ENCODE measurements around the gene DPP7. TPM values are rescaled to one million over a fixed set of nuclear protein-coding genes. Genes with fewer than 3 reads are reported as not detected.

DPP7 gene
- total RNA-seq, 1 experiment from 2014 or later: 291 TPM

DNA sequence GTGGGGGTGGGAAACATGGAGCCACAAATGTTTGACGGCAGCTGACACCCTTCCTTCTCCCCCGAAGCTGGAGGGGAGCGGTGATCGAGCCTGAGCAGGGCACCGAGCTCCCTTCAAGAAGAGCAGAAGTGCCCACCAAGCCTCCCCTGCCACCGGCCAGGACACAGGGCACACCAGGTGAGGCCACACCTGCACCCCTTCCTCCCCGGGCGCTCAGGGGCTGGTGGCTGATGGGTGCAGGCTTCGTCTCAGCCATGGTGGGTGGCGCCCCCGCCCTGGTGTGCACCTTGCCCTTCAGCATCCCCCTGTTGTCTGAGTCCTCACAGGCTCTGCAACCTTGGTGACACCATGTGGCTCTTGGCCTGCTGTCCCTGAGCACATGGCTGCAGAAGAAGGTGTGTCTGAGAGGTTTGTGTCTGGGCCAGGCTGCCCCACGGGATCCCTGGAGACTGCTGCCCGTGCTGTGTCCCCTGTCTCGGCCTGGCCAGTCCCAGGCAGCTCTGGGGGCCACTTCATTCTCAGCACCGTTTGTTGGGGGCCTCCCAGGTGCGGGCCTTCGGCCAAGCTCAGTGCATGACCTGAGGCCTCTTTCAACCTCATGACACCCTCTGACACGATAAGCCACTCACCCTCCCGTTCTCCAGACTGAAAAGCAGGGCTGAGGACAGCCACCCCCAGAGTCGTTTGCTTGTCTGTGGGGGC, 16.6 kb downstream of the DPP7 start:
- no peaks in the 10 kb centered on the region for H3K9me2 ChIP-seq (ENCODE audit: insufficient read depth)
- ChIA-PET RAD21 (ENCODE audit: low non-redundant PET in 1 of 2, low total read pairs in 2 of 2, uncharacterized antibody in 2 of 2, unreplicated experiment in 2 of 2) (no interaction called here), POLR2A (no interaction called here), CTCF (no interaction called here)
- H3K36me3 ChIP-seq (ENCODE audit: control insufficient read depth in 1 of 2, insufficient read depth in 2 of 2, low read length in 2 of 2): peaks cover 11 to 40% of the 10 kb centered on the region in 2 experiments
- no peak overlapping the region for H3K4me2 ChIP-seq (ENCODE audit: low read length)
- H4K20me1 ChIP-seq (ENCODE audit: insufficient read depth): no peaks in the 10 kb centered on the region
- ATAC-seq (no peak), DNase-seq (ENCODE audit: low read depth, low spot score) (no peak)
- no TSS peak for BruUV-seq (replicated peaks)
- peaks cover 0 to 15% of the 10 kb centered on the region in 2 experiments; a peak in 1 of 4 replicates for H3K9me3 ChIP-seq (ENCODE audit: control insufficient read depth in 1 of 2, insufficient read depth in 1 of 2, low read depth in 1 of 2, low read length in 2 of 2)
- TF ChIP-seq, protein P1, sequence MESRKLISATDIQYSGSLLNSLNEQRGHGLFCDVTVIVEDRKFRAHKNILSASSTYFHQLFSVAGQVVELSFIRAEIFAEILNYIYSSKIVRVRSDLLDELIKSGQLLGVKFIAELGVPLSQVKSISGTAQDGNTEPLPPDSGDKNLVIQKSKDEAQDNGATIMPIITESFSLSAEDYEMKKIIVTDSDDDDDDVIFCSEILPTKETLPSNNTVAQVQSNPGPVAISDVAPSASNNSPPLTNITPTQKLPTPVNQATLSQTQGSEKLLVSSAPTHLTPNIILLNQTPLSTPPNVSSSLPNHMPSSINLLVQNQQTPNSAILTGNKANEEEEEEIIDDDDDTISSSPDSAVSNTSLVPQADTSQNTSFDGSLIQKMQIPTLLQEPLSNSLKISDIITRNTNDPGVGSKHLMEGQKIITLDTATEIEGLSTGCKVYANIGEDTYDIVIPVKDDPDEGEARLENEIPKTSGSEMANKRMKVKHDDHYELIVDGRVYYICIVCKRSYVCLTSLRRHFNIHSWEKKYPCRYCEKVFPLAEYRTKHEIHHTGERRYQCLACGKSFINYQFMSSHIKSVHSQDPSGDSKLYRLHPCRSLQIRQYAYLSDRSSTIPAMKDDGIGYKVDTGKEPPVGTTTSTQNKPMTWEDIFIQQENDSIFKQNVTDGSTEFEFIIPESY (IDR thresholded peaks at IDR 0.05; ENCODE audit: extremely low read depth, insufficient replicate concordance, low read length): no peak
- TF ChIP-seq TCF7L2 (IDR thresholded peaks at IDR 0.05; ENCODE audit: borderline replicate concordance, extremely low read depth, insufficient read depth, insufficient read length): no peak
- TF ChIP-seq, protein P2, sequence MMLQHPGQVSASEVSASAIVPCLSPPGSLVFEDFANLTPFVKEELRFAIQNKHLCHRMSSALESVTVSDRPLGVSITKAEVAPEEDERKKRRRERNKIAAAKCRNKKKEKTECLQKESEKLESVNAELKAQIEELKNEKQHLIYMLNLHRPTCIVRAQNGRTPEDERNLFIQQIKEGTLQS (IDR thresholded peaks at IDR 0.05): no peak
- no peak for TF ChIP-seq EZH2phosphoT487 (IDR thresholded peaks at IDR 0.05; ENCODE audit: borderline replicate concordance)
- intact Hi-C loops (cut with micrococcal nuclease): no loop called here
- no peak overlapping the region for H3K9ac ChIP-seq (ENCODE audit: low read length)
- no peak overlapping the region for H2AFZ ChIP-seq (ENCODE audit: low read depth, low read length, poor library complexity, severe bottlenecking)
- no peak overlapping the region for H3K4me3 ChIP-seq (replicated peaks in 1 of 2; ENCODE audit: low read depth in 1 of 2, low read length in 2 of 2)
- no peaks in the 10 kb centered on the region for H3K4me1 ChIP-seq (ENCODE audit: control insufficient read depth in 1 of 2, insufficient read depth in 2 of 2, low read length in 2 of 2)
- H3K27me3 ChIP-seq (ENCODE audit: insufficient read depth, low read length): no peaks in the 10 kb centered on the region
- no peak overlapping the region for H3K27ac ChIP-seq (ENCODE audit: low read depth, low read length)
- no peaks in the 10 kb centered on the region for H3K79me2 ChIP-seq (ENCODE audit: insufficient read depth, low read length)
